T follicular helper cell (primary cell): ENCODE measurements around the gene ST6GALNAC3.

Source experiments
- DNase-seq: peaks from one replicate; pipeline ENCODE4 v3.0.0-alpha.2; 2020; ENCODE audit warnings: low read depth

Gene ST6GALNAC3

DNA sequence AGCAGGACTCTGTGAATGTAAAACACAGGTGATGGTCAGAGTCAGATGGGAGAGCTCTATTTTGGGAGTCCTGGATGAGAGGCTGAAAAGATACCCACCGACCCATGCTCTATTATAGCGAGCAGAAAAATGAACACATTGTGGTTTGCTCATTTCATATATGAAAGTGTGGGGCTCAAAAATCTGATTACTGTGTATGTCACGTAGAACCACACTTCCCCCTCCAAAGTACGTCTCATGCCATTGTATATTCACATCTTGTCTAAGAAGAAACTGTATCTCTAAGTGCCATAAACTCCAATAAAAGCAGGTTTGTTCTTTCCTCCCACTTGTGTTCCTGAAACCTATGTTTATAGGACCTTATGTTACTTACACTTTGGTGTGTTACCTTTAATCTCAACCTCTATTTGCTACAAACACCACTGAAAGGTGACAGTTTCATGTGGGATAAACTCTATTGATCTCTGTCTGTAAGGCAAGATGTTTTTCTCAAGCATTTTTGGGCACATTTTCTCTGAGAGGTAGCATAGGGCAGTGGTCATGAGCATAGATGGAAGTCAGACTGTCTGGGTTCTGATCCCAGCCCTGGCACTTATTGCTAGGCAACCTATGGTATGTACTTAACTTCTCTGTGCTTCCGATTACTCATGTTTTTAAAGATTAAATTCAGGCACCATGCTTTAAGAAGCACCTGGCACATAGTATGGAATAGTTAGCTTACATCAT, 214.4 kb downstream of the ST6GALNAC3 start:
- no peak for DNase-seq

DNA sequence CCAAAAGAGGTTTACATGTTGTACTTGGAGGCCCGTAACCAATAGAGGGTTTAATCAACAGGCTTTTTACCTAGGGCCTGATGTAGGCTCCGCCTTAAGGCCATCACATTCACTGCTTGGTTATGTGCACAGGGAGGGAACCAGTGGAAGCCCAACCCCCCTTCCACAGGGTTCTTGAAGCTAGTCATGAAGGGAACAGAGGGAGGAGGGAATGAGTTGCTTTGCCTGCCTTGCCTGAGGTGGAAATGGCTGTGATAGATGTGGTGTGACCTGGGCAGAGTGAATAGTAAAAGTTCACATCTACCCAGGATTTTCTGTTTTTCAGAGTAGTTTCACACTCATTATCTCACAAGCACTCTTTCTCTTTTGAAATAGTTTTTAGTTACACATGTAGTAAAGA, 215.1 kb downstream of the ST6GALNAC3 start:
- DNase-seq, result no peak

DNA sequence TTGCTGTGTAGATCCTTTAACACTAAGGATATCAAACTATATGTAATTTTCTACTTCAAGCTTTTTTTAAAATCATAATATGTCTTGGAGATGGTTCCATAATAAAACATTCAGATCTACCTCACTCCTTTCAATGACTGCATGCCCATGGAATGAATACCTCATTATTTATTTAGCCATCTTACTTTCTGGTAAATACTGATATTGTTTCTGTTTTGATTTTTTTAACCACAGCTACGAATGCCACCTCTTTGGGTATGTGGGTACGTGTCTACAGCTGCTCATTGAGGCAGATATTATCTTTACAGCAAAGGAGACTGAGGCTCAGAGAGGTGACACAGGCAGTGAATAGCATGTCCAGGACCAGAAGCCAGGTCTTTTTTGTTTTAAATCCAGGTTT, 215.7 kb downstream of the ST6GALNAC3 start:
- no peak for DNase-seq

DNA sequence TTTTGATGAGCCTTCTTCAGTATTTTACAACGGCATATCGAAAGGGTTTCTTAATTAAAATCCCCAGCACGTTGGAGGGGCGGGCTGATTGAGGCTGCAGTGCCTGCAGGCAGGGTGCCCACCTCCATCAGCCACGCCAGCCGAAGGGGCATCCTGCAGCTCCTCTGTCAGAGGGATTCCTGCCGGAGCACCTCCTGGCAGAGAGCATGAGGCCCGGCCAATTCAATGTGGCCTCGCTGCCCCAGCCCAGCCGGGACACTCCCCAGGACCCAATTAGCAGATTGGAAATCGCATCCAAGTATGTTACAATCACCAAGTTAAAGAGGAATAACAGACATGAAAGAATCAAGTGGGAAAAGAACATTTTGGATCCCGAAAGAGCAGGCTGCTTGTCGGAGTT, 216.6 kb downstream of the ST6GALNAC3 start:
- DNase-seq, result no peak

DNA sequence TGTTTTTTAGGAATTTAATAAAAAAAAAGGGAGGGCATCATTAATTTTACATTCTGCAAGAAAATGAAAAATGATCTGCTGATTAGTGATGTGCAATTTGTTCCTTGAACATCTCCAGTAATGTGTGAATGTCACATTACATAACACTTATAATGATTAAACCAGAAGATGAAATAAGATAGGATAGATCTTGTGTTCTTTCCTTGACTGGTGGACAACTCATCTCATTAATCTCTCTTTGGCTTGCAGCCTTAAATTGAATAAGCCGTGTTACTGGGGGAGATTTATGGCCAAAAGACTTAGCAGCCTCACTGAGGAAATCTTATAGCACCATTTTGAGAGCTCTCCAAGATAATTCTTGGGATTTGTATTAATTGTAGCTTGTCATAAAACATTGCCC, 217.2 kb downstream of the ST6GALNAC3 start:
- DNase-seq, result no peak

DNA sequence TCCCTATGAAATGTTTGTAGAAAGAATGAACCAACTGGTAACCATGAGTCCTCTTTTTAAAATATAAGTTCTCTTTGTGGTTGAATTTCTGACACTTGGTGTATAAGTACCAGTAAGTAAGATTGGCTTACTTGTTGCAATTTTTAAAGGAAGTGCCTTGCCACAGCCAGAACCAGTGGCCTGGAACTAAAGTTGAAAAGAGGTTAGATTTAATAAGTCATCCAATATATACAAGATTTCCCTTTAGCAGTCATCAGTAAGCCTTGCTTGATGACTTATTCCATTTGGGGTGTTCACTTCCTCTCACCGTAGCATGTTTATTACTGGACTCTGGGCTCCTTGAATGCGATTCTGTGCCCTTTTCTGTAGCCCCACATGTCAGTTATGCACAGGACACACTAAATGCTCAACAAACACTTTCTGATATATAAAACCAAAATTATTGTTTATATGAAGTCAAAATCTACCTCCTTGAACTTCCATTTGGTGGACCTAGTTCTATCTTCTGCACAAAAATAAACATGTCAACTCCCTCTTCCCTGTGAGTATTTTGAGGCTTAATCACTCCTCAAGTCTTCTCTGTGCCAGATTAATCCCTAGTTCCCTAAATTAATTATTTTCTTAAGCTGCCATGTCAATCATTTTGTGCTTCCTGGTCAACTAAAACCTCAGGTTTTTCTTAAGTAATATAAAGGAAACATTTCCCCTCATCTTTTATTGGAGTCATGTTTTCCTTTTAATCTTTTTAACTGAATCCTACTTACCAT, 218.1 kb downstream of the ST6GALNAC3 start:
- no peak for DNase-seq

DNA sequence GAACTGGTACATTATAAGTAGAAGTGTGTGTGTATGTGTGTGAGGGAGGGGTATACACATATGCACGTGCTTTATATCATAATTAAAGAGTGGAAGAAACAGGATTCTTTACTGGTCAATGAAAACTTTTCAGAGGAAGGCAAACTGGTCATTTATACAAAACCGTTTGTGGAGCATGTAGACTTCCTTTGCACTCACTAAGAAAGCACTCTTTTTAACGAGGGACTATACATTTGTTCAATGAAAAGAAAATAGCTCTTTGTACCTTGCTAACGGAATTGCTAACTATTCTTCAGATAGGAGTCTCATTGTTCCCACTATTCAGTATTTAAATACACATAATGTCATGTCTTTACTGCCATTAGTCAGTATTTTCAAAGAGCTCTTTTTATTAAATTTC, 219.3 kb downstream of the ST6GALNAC3 start:
- no peak for DNase-seq

DNA sequence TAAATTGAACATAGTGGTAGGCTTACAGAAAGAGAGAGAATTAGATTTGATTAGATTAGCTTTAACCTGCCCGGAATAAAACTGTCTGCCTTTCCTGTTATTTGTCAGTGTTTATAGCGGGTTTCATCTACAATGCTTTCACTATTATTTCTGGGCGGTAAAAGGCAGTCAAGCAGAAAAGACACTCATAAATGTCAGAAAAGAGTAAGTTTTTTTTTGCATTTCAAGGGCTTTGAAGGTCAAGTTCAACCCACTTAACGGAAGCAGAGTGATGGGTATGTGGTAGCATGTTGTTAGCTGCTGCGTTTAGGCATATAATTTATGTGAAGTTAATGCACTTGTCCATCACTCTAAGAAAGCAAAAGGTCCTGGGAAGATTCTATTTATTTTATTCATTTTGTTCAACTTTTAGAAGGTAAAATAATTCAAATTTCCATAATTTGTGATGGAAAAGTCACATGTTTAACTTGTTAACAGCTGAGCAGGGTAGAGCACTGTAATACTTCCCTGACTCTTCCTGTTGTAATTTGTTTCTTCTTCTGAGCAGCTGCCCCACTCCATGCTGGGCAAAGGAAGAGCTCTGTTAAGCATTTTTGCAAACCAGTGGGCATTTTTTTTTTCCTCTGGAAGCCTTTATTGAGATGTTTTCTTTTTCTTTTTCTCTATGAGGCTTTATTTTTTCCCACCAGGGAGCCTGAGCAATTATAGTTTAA, 220.1 kb downstream of the ST6GALNAC3 start:
- no peak for DNase-seq

DNA sequence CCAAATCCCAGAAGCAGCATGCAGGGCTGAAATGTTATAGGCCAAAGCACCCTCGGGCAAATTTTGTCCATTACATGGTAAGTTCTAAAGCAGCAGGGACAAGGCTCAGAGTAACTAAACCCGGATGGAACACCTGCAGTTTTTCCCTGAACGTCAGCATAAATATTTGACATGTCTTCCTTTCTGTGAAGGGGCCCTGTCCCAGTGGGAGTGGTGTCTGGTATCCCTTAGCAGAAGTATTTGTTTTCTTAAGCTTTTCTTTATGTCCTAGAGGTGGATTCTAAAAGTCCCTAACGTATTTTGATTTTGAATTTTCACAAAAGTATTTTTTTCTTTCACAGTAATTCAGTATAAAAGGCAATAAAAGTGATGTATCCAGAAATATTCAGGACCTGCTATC, 223.9 kb downstream of the ST6GALNAC3 start:
- DNase-seq, result no peak

DNA sequence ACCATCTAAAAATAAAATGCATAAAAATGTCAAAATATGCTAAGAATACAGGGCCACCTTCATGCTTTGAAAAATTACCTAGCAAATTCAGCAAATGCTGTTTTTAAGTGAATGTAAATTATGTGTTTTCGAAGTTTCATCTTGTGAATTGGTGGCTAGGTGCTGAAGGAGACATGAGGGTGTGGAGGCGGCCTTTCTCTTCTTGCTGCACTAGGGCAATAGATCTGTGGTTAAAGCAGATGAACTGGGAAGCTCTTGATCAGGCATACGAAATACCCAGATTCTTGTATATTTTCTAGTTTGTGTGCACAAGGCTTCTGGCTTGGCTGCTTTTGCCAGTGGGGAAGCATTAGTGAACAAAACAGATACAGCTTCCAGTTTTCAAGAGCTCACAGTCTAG, 224.5 kb downstream of the ST6GALNAC3 start:
- no peak for DNase-seq

DNA sequence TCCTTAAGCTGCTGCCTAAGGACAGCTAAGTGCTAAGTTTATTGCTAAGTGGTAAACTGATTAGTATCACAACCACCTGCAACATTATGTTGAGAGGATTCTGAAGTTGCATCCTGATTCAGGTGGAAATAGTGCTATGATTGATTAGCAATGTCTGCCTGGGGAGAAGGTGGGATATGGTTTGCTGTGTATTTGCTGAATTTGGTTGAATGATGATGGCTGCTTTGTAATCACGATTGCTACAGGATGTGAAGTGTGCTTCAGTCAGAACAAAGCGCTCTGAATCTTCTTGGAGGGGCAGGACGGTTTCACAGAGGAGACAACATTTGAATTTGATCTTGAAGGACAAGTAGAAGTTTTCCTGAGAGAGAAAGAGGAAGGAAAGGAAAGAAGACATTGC, 226.0 kb downstream of the ST6GALNAC3 start:
- no peak for DNase-seq

DNA sequence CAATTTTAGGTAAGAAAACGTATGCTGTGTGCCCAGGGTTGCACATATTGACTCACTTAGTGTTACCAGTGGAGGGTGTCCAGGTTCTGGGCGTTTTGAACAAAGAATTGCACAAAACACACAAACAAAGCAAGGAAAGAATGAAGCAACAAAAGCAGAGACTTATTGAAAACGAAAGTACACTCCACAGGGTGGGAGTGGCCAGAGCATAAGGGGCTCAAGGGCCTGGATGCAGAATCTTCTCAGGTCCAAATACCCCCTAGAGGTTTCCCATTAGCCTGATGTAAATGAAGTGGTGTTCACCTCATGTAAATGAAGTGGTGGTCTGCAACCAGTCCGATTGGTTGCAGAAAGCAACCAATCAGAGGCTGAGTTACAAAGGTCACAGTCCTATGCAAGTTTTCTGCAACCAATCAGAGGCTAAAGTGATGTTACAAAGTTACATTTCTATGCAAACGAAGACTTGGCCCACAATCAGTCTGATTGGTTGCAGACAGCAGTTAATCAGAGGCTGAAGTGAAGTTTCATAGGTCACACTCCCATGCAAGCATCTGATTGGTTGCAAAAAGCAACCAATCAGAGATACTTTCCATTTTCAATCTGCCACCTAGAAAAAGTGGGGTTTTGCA, 228.3 kb downstream of the ST6GALNAC3 start:
- DNase-seq, result no peak

DNA sequence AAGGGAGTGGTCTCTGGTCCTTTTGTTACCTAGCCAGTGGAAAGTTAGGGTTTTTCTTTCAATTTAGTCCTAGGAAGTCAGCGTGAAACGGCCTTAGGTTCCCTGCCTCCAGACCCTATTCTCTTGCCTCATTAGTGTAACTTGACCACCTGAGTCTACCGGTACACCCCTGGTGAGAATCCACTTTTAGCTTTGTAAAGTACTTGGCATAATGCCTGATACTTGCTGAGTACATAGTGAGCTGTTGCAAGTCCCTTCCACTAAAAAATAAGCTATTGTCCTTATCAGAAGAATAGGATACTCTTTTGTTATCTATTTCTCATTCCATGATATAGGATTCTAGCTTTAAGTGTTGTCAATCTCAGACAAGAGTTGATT, 228.8 kb downstream of the ST6GALNAC3 start:
- no peak for DNase-seq

DNA sequence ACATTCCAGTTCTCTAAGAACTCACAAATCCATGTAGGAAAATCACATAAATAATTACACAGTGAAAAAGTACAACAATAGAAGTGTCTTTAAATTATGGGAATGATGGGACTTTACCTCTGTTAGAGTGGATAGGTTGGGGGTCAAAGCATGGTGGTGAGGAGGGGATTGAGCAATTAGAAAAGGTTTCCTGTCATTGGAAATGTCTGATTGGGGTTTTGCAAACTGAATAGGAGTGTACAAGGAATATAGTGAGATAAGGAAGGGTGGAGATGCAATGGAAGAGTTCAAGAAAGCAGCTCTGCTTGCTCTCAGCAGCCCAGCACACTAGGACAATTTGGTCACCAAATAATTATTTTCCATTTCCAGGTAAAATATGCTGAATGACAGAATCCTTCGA, 238.8 kb downstream of the ST6GALNAC3 start:
- no peak for DNase-seq

DNA sequence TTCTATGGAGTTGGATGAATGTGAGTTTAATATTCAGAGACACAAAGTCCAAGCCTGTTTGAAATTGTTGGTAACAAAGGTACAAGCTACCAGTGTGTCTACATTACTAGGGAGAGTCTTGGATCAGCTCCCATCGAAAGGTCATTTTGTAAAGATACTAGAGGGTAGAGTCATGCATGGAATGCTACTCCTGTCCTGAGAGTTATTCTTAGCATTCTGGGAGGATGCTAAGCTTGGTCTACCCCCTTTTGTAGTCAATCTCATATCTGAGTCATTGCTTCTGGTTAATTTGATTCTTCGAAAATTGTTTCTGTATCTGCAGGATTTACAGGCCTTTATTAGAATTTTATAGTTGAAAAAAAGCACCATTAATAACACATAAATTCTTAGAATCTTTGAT, 240.2 kb downstream of the ST6GALNAC3 start:
- no peak for DNase-seq

DNA sequence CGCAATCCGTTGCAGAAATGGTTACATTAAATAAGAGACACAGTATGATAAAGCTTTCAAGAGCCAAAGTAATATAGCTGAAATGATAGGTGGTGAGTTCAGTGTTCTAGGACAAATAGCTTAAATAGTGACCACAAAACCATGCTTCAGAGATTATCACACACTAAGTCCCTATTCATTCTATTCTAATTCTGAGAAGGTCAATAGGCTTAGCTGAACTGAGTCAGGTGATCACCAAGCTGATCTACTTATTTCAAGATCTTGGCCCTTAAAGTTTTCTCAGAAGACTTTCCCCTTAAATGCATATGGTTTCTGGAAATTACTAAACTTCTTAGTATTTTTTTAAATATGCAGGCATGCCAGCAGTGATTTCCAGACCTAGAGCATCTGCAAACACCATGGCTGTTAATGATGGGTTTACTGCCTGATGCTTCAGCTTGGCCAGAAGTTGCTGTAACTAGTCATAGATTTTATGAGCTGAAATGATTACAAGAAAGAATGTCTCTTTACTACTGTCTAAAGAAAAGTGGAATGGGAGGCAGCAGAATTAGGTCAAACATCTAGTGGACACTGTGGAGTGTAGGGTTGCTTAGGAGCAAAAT, 242.9 kb downstream of the ST6GALNAC3 start:
- DNase-seq, result no peak

DNA sequence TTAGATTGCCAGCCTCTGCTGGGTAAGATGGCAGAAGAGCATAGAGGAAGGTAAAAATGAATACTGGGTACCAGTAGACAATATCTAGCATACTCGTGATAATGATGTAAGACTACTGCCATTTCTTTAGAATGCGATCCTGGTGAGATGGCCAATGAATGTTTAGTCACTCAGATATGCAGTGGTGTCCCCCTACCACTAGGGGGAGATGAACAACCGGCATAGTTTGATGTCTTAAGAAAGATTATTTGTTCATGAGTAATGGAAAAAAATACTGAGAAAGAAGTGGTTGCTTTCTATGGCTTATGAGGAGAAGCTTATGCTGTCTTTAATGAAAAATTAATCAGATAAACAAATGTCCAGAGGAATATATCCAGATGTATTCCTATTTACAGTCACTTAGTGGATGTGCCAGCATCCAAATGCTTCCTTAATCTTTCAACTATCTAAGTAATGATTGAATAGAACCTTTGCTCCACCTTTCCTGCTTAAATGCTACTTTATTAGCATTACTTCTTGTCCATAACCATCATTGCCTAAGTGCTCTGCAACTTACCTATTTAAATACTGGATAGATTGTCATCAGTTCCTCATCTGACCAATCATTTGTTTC, 256.6 kb downstream of the ST6GALNAC3 start:
- DNase-seq, result peak; percentile 7

DNA sequence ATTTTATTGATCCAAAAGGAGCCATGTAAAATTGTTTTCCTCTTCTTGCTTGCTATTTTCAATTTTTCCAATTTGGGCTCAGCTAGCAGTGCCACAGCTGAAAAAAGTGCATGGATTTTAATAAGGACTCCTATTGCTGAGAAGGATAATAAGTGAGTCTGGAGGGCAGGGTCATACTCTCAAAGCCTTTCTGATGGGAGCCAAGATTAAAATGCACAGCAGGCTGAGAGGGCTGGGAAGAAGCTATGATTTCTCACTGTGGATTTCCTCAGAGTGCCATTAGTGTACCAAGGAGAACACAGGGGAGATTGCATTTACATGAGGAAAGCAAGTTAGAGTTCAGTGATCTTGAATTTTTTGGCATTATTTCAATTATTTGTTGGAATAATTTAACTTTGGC, 261.3 kb downstream of the ST6GALNAC3 start:
- no peak for DNase-seq

DNA sequence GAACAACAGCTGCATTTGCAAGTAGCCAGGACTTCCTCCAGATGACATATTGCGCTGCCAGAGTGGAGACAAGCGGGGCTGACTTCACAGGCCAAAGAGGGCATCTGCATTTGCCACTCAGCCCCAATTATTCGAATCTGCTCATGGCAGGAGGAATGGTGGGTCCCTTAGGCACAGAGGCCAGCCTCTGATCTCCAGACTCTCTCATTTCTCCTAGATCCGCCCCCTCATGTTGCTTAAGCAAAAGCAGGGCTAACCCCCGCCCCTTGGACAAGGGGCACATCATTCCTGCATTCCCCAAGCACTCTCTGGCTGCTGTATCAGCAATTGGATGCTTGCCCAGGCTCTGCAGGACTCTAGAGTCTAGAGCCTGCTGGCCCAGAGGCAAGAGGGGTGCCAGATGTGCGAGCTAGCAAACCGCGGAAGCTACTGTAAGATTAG, 262.4 kb downstream of the ST6GALNAC3 start:
- no peak for DNase-seq

DNA sequence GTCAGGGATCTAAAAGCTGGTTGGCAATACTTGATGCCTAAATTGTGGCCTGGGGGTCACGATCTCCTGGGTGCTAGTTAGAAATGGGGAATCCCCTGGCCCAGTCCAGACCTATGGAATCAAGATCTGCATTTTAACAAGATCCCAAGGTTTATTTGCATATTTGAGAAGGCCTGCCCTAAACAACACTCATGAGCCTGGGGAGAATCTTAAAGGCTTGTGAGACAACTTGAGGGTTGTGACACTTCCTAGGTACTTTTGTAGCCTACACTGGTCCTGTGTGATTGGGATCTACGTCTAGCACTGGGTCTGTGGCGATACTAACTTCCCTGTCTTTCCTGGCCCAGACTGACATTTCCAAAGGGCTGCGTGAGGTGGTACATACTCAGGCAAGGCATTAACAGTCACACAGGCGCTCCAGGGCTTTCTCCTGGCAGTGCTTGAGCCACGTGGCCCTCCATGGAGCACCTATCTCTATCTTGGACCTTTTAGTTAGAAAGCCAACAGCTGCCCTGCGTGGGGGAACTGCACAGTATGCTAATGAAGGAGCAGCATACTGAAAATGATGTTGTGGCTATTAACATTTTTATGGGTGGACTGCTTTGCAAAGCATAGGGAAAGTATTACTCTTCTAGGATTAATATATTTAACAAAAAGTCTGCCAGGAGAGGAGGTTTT, 263.1 kb downstream of the ST6GALNAC3 start:
- DNase-seq, result no peak

DNA sequence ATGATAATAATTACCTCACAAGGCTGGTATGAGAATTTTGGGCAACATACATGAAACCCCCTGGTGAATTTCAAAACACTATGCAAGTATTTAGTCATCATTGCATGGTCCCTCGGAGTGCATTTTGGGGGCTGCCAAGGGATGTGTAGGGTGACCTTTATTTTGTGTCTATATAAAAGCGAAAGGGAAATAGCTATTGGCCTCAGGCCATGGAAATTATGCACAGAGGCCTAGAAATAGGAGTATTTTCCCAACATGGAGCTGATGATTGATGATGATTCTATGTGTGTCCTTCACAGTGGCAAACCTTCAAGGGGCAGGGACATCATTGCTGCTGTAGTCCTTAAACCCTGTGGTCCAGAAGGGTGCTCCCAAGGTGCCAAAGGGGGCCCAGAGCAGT, 265.5 kb downstream of the ST6GALNAC3 start:
- no peak for DNase-seq
